Fibroblast of mammary gland (primary cell): Measurements from ENCODE around the gene TMEM100.
A peak's percentile ranks its signal among the peaks of the same experiment; 100 is the strongest.

Source experiments
- DNase-seq: peaks from one replicate; pipeline ENCODE4 v3.0.0-alpha.2; 2010; ENCODE audit warnings: low read depth
- H3K4me3 ChIP-seq: 2 replicates; pipeline ENCODE4 v1.5.1; 2011; ENCODE audit warnings: low read depth, mild to moderate bottlenecking, low read length, moderate library complexity; ENCODE audit not compliant: control insufficient read depth
- TF ChIP-seq, protein P1 (sequence below): conservative IDR thresholded peaks from 2 replicates; pipeline ENCODE4 v1.5.1; 2011; ENCODE audit warnings: low read depth, low read length, inconsistent platforms; ENCODE audit not compliant: control insufficient read depth, insufficient read depth

The TMEM100 gene

DNA sequence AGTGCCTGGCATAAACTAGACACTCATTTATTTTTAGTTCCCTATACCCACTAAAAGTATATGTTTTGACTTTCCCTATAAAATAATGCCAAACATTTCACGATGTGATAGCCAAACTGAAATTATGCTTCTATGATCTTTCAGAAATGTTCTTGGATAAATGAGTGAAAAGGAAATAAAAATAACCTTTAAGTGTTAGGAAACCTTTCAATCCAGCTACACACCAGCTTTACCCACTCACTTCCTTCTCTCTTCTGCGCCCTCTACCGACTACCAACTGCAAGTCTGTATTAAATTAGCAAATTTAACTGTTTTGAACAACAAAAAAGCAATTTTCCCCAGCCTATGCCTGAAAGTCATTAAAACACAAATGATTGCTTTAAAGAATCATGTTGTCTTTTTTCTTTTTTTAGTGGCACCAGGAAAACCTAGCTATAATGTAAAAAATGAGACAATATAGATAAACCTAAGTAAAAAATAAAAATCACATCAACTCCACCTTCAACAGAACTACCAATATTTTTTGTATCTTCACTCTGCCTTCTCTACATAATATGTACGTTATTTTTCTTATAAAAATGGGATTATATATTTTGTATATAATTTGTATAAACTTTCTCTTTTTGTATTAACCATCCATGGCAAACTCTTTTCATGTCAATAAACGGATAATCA, 13.2 kb upstream of the TMEM100 start:
- TF ChIP-seq, protein P1, sequence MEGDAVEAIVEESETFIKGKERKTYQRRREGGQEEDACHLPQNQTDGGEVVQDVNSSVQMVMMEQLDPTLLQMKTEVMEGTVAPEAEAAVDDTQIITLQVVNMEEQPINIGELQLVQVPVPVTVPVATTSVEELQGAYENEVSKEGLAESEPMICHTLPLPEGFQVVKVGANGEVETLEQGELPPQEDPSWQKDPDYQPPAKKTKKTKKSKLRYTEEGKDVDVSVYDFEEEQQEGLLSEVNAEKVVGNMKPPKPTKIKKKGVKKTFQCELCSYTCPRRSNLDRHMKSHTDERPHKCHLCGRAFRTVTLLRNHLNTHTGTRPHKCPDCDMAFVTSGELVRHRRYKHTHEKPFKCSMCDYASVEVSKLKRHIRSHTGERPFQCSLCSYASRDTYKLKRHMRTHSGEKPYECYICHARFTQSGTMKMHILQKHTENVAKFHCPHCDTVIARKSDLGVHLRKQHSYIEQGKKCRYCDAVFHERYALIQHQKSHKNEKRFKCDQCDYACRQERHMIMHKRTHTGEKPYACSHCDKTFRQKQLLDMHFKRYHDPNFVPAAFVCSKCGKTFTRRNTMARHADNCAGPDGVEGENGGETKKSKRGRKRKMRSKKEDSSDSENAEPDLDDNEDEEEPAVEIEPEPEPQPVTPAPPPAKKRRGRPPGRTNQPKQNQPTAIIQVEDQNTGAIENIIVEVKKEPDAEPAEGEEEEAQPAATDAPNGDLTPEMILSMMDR = peak; percentile 91
- H3K4me3 ChIP-seq = no peak overlapping the region
- DNase-seq = peak; percentile 77

DNA sequence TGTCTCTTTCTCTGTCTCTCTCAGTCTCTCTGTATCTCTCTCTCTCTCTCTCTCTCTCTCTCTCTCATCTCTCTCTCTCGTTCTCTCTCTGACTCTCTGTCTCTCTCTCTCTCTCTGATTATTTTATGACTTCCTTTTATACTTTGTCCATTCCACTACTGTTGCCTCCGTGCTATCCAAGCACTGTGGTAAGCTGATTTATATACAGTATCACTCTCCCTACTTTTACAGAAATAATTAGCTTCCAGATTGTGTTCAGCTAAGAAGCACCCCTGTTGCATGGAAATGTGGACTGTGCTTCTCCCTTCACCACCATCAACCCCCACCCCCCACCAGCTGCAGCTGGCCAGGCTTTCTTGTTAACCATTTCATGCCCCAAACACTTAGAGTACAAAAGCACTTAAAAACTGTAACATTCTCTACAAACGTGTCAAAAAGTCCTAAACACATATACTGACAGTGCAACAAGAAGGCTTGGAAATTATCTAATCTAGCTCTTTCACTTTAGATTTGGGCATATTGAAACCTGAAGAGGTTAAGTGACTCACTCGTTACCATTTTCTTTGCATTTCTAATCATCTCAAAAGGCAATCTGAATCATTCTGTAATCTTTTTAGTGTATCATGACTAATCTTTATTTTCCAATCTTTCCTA, 11.6 kb upstream of the TMEM100 start:
- DNase-seq = peak; percentile 59
- TF ChIP-seq, protein P1 = no peak
- H3K4me3 ChIP-seq = no peak overlapping the region

DNA sequence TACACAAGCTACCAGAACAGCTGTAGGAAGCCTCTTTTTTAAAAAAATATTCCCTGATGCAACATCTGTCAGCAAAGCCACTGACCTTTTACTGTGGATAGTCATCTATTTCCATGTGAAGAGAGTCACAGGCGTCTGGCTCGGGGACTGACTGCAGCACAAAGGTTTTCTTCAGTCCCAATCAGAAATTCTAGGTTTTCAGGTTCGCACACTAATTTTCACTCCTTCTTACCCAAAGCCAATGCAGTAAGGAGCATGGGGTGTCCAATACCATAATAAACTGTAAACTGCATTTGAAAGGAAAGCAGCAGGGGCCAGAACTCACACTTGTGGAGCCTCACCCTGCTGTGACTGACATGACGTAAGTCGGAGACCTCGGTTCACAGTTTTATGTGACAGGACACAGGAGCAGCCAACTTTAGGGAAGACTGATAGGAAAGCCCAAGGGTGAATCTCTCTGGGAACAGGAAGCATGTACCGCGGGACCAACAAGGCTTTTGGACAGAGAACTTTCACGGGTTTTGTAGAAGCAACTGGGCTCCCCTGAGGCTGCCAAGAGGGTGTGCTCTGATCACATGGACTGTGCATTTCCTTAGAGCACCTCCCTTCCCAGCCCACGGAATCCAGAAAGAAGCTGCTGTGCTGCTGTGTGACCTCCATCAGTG, 9.1 kb upstream of the TMEM100 start:
- no peak overlapping the region for H3K4me3 ChIP-seq

DNA sequence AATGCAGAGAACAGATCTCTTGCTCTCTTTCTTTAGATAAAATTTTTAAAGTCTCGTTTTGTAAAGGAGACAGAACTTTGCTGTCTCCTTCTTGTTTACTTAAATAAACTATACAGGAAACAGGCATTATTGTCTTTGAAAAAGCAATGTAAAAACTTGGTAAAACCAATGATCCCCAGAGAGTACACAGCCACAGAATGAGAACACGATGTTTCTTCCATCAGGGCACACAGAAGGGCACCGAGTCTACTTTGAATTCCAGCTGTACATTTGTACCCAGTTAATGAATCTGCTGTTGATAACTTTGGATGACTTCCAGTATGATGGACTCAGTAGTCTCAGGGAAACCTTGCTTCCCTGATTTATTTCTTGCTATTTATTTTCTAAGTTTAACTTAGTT, 8.1 kb upstream of the TMEM100 start:
- DNase-seq = peak; percentile 58
- H3K4me3 ChIP-seq = no peak overlapping the region
- TF ChIP-seq, protein P1 = no peak

More for the DNA sequence above, 9.1 kb upstream of the TMEM100 start:
- peak; percentile 76 for DNase-seq
- TF ChIP-seq, protein P1 = no peak

DNA sequence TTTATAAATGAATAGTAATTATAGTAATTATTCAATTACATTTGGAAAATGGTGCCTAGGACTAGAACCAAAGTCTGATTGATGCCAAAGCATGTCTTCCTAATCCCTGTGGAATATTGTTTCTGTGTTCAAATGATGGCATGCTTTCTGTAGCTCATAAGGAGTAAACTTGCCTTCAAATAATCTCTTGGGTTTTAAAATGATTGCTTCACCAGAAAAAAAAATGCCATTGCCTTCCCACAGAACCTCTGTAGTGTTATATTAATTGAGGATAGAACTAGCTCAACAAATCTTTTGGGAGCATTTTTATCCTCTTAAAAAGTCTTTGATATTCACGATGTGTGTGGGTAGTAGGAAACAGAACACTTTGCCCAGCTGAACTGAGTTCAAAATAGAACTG, 7.7 kb upstream of the TMEM100 start:
- DNase-seq = peak; percentile 42
- TF ChIP-seq, protein P1 = no peak

DNA sequence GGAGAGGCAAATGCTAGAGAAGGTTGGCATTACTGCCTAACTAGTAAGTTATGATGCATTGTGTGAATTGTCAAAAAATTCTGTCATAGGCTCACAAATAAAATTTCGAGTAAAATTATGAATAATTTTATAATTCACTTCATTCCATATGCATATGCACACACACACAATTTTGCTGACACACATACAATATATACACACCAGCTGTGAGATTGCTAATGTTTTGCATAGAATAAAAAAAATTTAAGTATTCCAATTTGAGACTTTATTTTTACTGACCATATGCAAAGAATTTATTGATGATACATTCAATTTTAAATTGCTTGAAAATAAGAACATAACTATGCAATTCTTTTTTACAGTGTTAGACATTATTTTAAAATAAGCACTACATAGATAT, 6.8 kb upstream of the TMEM100 start:
- no peak for DNase-seq
- no peak overlapping the region for H3K4me3 ChIP-seq
- TF ChIP-seq, protein P1 = no peak

More for the DNA sequence above, 7.7 kb upstream of the TMEM100 start:
- H3K4me3 ChIP-seq = no peak overlapping the region
